Measurements from ENCODE around the gene PTGIS. TPM values are rescaled to one million over a fixed set of nuclear protein-coding genes. Genes with fewer than 3 reads are reported as not detected.

Gene PTGIS
- total RNA-seq, 2 experiments from 2014 or later = not detected

- no peak for TF ChIP-seq CTCF (conservative IDR thresholded peaks at IDR 0.05; ENCODE audit: low read length)
- TF ChIP-seq EZH2phosphoT487 (IDR thresholded peaks at IDR 0.05; ENCODE audit: borderline replicate concordance, low read depth, low read length) = no peak
- no peaks in the 10 kb centered on the region for H3K4me1 ChIP-seq (ENCODE audit: insufficient read depth, low read length, poor library complexity, severe bottlenecking)
- H3K27ac ChIP-seq (ENCODE audit: low read depth, low read length, poor library complexity, severe bottlenecking) = no peak overlapping the region
- no peaks in the 10 kb centered on the region for H4K20me1 ChIP-seq (ENCODE audit: insufficient read depth, low read length)
- H3K36me3 ChIP-seq (ENCODE audit: insufficient read depth, low read length) = no peaks in the 10 kb centered on the region
- no peaks in the 10 kb centered on the region for H3K9me2 ChIP-seq (ENCODE audit: insufficient read depth, low read length)
- H2AFZ ChIP-seq (ENCODE audit: low read length) = no peak overlapping the region
- H3K4me3 ChIP-seq (ENCODE audit: low read depth, low read length, poor library complexity, severe bottlenecking) = no peak overlapping the region
- ChIA-PET POLR2A (interaction anchor here (0.7 kb wide), 1 partner anchor 13 kb away, joined by 4 read pairs; no protein-coding TSS in a partner anchor), CTCF (ENCODE audit: unreplicated experiment) (no interaction called here)
- DNase-seq (ENCODE audit: low spot score) = no peak
- BruUV-seq (replicated peaks) = no TSS peak
- intact Hi-C loops (cut with micrococcal nuclease; ENCODE audit: unreplicated experiment) = no loop called here
- peaks cover 19% of the 10 kb centered on the region for H3K9me3 ChIP-seq (ENCODE audit: low read length)
- H3K79me2 ChIP-seq (ENCODE audit: insufficient read depth, low read depth, low read length) = no peaks in the 10 kb centered on the region
- H3K4me2 ChIP-seq (ENCODE audit: low read length) = no peak overlapping the region
Observed at GRCh38 chr20:49560186-49560585, 7.8 kb downstream of the PTGIS start.

- BruUV-seq (replicated peaks) = no TSS peak
Observed at GRCh38 chr20:49559411-49560081, 8.4 kb downstream of the PTGIS start.

More at GRCh38 chr20:49559411-49560081, 8.4 kb downstream of the PTGIS start:
- Histone ChIP-seq H3K36me3 (ENCODE audit: insufficient read depth, low read length) (no peaks in the 10 kb centered on the region), H3K4me2 (ENCODE audit: low read length) (no peak overlapping the region), H3K27ac (ENCODE audit: low read depth, low read length, poor library complexity, severe bottlenecking) (no peak overlapping the region), H4K20me1 (ENCODE audit: insufficient read depth, low read length) (no peaks in the 10 kb centered on the region), H2AFZ (ENCODE audit: low read length) (no peak overlapping the region), H3K4me3 (ENCODE audit: low read depth, low read length, poor library complexity, severe bottlenecking) (no peak overlapping the region), H3K9me3 (ENCODE audit: low read length) (peaks cover 22% of the 10 kb centered on the region), H3K9me2 (ENCODE audit: insufficient read depth, low read length) (no peaks in the 10 kb centered on the region), H3K4me1 (ENCODE audit: insufficient read depth, low read length, poor library complexity, severe bottlenecking) (no peaks in the 10 kb centered on the region), H3K79me2 (ENCODE audit: insufficient read depth, low read depth, low read length) (no peaks in the 10 kb centered on the region)
- DNase-seq (ENCODE audit: low spot score) = no peak
- intact Hi-C loops (cut with micrococcal nuclease; ENCODE audit: unreplicated experiment) = no loop called here
- no peak for TF ChIP-seq CTCF (conservative IDR thresholded peaks at IDR 0.05; ENCODE audit: low read length)
- no peak for TF ChIP-seq EZH2phosphoT487 (IDR thresholded peaks at IDR 0.05; ENCODE audit: borderline replicate concordance, low read depth, low read length)
- ChIA-PET CTCF (ENCODE audit: unreplicated experiment) (no interaction called here), POLR2A (interaction anchor here (0.7 kb wide), 1 partner anchor 12 kb away, joined by 4 read pairs; no protein-coding TSS in a partner anchor)
